Heart left ventricle (tissue), 16 donors: ENCODE results near the gene RPL12. TPM values are rescaled to one million over a fixed set of nuclear protein-coding genes. Genes with fewer than 3 reads are reported as not detected.

Experiments
- ATAC-seq, 4 donors: fragments of 200-7000 bp; cut with Tn5 transposase; one replicate each; pipeline ENCODE4 v1.9.1; 2020 to 2022; ENCODE audit warnings: moderate library complexity in 4 of 4, mild to moderate bottlenecking in 3 of 4, moderate number of reproducible peaks in 1 of 4
- DNase-seq, 5 donors: peaks; one replicate each; pipeline ENCODE4 v3.0.0-alpha.2; 2020
- H3K27ac ChIP-seq, 12 donors: fragments of 200-600 bp; sonication (generic) in 4 of 12; one replicate each; pipeline versions ENCODE4 v1.5.0 to v1.8.0; 2016 to 2022; ENCODE audit warnings: mild to moderate bottlenecking in 2 of 12
- H3K27me3 ChIP-seq, 9 donors: fragments of 200-600 bp; sonication (generic) in 2 of 9; one replicate each; pipeline versions ENCODE4 v1.5.1 to v1.8.0; 2016 to 2022; ENCODE audit warnings: mild to moderate bottlenecking in 3 of 9
- H3K36me3 ChIP-seq, 9 donors: fragments of 200-600 bp; sonication (generic) in 2 of 9; one replicate each; pipeline versions ENCODE4 v1.5.0 to v1.8.0; 2018 to 2022; ENCODE audit warnings: mild to moderate bottlenecking in 2 of 9
- H3K4me1 ChIP-seq, 12 donors: fragments of 200-600 bp; sonication (generic) in 4 of 12; one replicate each; pipeline versions ENCODE4 v1.5.0 to v1.8.0; 2016 to 2022; ENCODE audit warnings: mild to moderate bottlenecking in 3 of 12
- H3K4me3 ChIP-seq, 12 donors: fragments of 200-600 bp; sonication (generic) in 4 of 12; one replicate each; pipeline versions ENCODE4 v1.5.0 to v1.8.0; 2017 to 2022; ENCODE audit warnings: mild to moderate bottlenecking in 9 of 12, moderate library complexity in 4 of 12
- H3K9me3 ChIP-seq, 12 donors: fragments of 200-600 bp; sonication (generic) in 4 of 12; one replicate each; pipeline versions ENCODE4 v1.5.0 to v1.8.0; 2016 to 2022; ENCODE audit warnings: mild to moderate bottlenecking in 1 of 12
- CTCF ChIP-seq, 12 donors: fragments of 200-600 bp; sonication (generic) in 4 of 12; IDR thresholded peaks; one replicate each; pipeline versions ENCODE4 v1.5.0 to v1.8.0; 2018 to 2022; ENCODE audit warnings: antibody characterized with exemption in 12 of 12, mild to moderate bottlenecking in 5 of 12
- POLR2A ChIP-seq, 2 donors: fragments of 450-650 bp; IDR thresholded peaks; one replicate each; pipeline ENCODE4 v1.6.1; 2017; ENCODE audit warnings: antibody characterized with exemption in 2 of 2, mild to moderate bottlenecking in 2 of 2, moderate library complexity in 2 of 2
- WGBS, 4 donors: extraction: QIAGEN DNeasy Blood & Tissue Kit in 2 of 4; methylation state at CpG; one replicate each; pipeline versions ENCODE4 v1.1.5 to v1.1.7; 2013 to 2018; 5-methylcytosine and 5-hydroxymethylcytosine counted together
- intact Hi-C, 10 donors: fragments of 100-400 bp; cut with DNase I; formaldehyde crosslinking; loops; one replicate each; pipeline versions ENCODE4 v1.11.1 to v1.14.2; 2022
- polyA plus RNA-seq, 2 donors: library from polyadenylated mRNA; stranded (reverse); fragments of 200-250 nt; gene quantifications; one replicate each; pipeline ENCODE4 v1.2.3, GENCODE V29; 2013
- total RNA-seq, 9 donors: library from RNA; depleted of rRNA in 2 of 9; stranded (reverse); fragments of >200 nt in 2 of 9; fragmentation: NEBNext Ultra II Directional in 3 of 9; extraction: Animal tissue kit (Norgen Biotek cat#: 25700) in 3 of 9; gene quantifications; one replicate each; pipeline versions ENCODE4 v1.1.0 to v1.2.4, GENCODE V29; 2016 to 2023
- donor health status: ischemic (EF 13 %, LVEDD 7.1; RV severe dilation, severe dysfunction).
- donor health status: healthy with polysubstance abuse.
- donor health status: DM: no; HTN: yes; CAD: no.
- donor health status: DM: no; HTN: no; CAD: no.
- donor health status: ischemic (EF 25% LVEDD 6.9; RV normal size, moderate dysfunction).
- donor health status: ischemic (EF 25% LVEDD 5.7; RV mildly dilated, moderate dysfunction).
- donor health status: healthy.
- donor health status: DM: yes; HTN: yes; CAD: no.
- donor health status: ischemic (EF 35%, LVEDD 5.7; RV mildly dilated, moderate dysfunction).
- donor health status: nonischemic (EF 11% LVEDD 7.7; RV severe dilation, severe dysfunction).
- donor health status: DM: yes; HTN: yes; CAD: no.
- donor health status: PGD.
- donor health status: ischemic (EF 29% LVEDD 5.4; RV normal size, mild dysfunction).
- donor health status: nonischemic (EF 23%, LVEDD 6.1; RV moderate dilation, normal function).

Gene RPL12
- total and polyA plus RNA-seq, 11 donors: 408 to 1,523 (median 665) TPM

- Histone ChIP-seq H3K4me1 (peaks cover 0 to 30% (median 12%) of the 10 kb centered on the region in 12 donors), H3K36me3 (peaks cover 0 to 90% (median 80%) of the 10 kb centered on the region in 9 donors), H3K4me3 (no peak overlapping the region), H3K9me3 (no peaks in the 10 kb centered on the region), H3K27me3 (no peaks in the 10 kb centered on the region), H3K27ac (peak overlapping the region; percentile 55 to 91 (median 79))
- no peak for TF ChIP-seq POLR2A (IDR thresholded peaks at IDR 0.05)
- TF ChIP-seq CTCF (IDR thresholded peaks at IDR 0.05): no peak
- DNase-seq (no peak), ATAC-seq (peak; percentile 43 to 68 (median 66))
- WGBS, 4 donors: 52 to 77% (median 66%) methylated on average over 8 to 9 of the region's 9 CpGs
- intact Hi-C loops: no loop called here
Measured at GRCh38 chr9:127494304-127494702, 43.1 kb upstream of the RPL12 start.

DNA sequence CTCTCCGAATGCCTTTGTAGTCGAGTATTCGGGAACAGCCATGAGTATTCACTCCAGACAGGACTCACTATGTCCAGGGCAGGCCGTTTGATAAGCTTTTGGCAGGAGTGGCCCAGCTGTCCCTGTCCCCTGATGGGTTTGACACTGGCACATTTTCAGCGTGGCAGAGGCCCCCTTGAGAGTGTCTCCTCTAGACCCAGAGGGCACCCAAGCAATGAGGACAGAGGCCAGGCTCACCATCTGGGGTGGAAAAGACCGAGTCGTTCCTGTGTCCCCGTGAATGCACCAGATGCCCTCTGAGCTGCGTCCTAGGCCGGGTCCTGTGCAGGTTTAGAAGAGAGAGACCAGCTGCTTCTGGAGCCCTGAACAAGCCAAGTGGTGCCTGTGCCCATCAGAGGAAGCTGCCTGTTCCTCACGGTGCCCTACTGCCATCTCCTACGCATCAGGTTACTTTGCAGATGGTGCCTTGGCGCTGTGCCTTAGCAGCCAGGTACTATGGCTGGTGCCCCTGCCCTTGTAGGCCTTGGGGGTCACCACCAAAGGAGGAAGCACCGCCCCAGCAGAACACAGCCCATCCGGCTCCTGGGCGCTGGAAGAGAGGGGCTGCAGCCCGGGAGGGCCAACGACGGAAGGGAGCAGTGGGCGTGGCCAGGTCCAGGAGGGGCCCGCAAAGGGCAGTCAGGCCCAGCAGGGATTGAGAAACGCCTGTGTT is 42.5 kb upstream of the RPL12 start:
- DNase-seq (peak in 3 of 5 donors; percentile 51 to 86 (median 78)), ATAC-seq (peak; percentile 80 to 88 (median 84))
- Histone ChIP-seq H3K27ac (peak overlapping the region; percentile 55 to 91 (median 79)), H3K27me3 (no peaks in the 10 kb centered on the region), H3K4me3 (no peak overlapping the region), H3K36me3 (peaks cover 0 to 93% (median 86%) of the 10 kb centered on the region in 9 donors), H3K9me3 (no peaks in the 10 kb centered on the region), H3K4me1 (peaks cover 0 to 30% (median 12%) of the 10 kb centered on the region in 12 donors)
- intact Hi-C loops: no loop called here
- WGBS, 4 donors: 57 to 65% (median 61%) methylated on average over 17 to 22 of the region's 22 CpGs
- TF ChIP-seq POLR2A (IDR thresholded peaks at IDR 0.05) (no peak), CTCF (IDR thresholded peaks at IDR 0.05) (no peak)

DNA sequence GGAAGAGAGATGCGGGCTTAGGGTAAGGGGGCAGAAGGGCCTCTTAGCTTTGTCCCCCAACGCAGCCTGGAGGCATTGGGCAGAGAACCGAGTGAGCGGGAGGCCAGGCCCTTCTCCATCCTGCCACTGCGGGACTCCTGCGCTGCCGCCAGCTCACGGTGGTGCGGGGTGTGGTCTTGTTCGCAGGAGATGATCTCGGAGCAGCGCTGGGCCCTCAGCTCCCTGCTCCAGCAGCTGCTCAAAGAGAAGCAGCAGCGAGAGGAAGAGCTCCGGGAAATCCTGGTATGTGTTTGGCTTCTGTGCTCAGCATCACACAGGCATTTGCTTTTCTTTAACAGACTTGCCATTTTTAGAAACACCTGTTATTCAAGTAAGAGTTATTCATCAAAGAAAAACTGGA is 41.4 kb upstream of the RPL12 start:
- Histone ChIP-seq H3K4me3 (no peak overlapping the region), H3K27me3 (no peaks in the 10 kb centered on the region), H3K36me3 (peaks cover 0 to 95% (median 86%) of the 10 kb centered on the region in 9 donors), H3K27ac (peak overlapping the region in 2 of 12 donors; percentile 72 to 87), H3K9me3 (no peaks in the 10 kb centered on the region), H3K4me1 (peaks cover 0 to 30% (median 12%) of the 10 kb centered on the region in 12 donors)
- no peak for TF ChIP-seq POLR2A (IDR thresholded peaks at IDR 0.05)
- TF ChIP-seq CTCF (IDR thresholded peaks at IDR 0.05): no peak
- intact Hi-C loops: no loop called here
- WGBS, 4 donors: 80 to 89% (median 85%) methylated on average over 12 to 14 of the region's 14 CpGs
- ATAC-seq: no peak
- no peak for DNase-seq

DNA sequence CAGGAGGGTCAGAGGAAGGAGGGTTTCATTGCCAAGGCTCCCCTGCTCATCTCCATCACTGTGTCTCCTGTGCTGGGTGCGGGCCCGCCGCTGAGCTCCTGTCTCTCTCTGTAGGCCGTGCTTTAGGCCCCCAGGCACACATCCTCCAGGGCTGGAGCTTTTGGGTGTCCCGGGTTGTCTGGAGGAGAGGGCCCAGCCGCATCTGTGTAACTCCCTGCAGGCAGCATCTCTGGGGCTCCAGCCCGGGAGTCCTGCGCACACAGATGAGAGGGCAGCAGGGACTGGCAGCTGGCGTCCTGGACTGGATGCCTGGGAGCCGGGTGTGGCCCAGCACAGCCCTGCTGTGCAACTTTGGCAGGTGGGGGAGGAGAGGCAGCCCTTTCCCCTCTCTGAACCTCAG is 40.3 kb upstream of the RPL12 start:
- H3K36me3 ChIP-seq: peaks cover 0 to 95% (median 86%) of the 10 kb centered on the region in 9 donors
- H3K27me3 ChIP-seq: no peaks in the 10 kb centered on the region
- no peak overlapping the region for H3K4me3 ChIP-seq
- peaks cover 0 to 30% (median 12%) of the 10 kb centered on the region in 12 donors for H3K4me1 ChIP-seq
- intact Hi-C loops: no loop called here
- no peaks in the 10 kb centered on the region for H3K9me3 ChIP-seq
- DNase-seq (no peak), ATAC-seq (no peak)
- H3K27ac ChIP-seq: no peak overlapping the region
- 92 to 95% (median 93%) methylated on average over 7 to 10 of the region's 10 CpGs for WGBS, 4 donors
- TF ChIP-seq POLR2A (IDR thresholded peaks at IDR 0.05) (no peak), CTCF (IDR thresholded peaks at IDR 0.05) (no peak)
